Memory B cell (primary cell): ENCODE data around the gene TIRAP.

Source experiments
- ATAC-seq: fragments of 150-1000 bp; cut with Tn5 transposase; 2 replicates; pipeline ENCODE4 v1.10.0; 2021; ENCODE audit warnings: low read depth, mild to moderate bottlenecking, moderate library complexity
- DNase-seq, 2 donors: peaks; one replicate each; pipeline ENCODE4 v3.0.0; 2022; ENCODE audit warnings: low spot score in 2 of 2
- H3K27ac Mint-ChIP-seq: one replicate; pipeline ENCODE4 v1.8.0; 2022; ENCODE audit warnings: mild to moderate bottlenecking, moderate library complexity, mixed read lengths
- H3K27me3 Mint-ChIP-seq: one replicate; pipeline ENCODE4 v1.8.0; 2022; ENCODE audit warnings: mixed read lengths
- H3K36me3 Mint-ChIP-seq: one replicate; pipeline ENCODE4 v1.8.0; 2022; ENCODE audit warnings: mild to moderate bottlenecking, mixed read lengths
- H3K4me1 Mint-ChIP-seq: one replicate; pipeline ENCODE4 v1.8.0; 2022; ENCODE audit warnings: mixed read lengths
- H3K4me3 Mint-ChIP-seq: one replicate; pipeline ENCODE4 v1.8.0; 2022; ENCODE audit warnings: mild to moderate bottlenecking, moderate library complexity, mixed read lengths
- H3K9me3 Mint-ChIP-seq: one replicate; pipeline ENCODE4 v1.8.0; 2022; ENCODE audit warnings: mixed read lengths

The TIRAP gene

DNA sequence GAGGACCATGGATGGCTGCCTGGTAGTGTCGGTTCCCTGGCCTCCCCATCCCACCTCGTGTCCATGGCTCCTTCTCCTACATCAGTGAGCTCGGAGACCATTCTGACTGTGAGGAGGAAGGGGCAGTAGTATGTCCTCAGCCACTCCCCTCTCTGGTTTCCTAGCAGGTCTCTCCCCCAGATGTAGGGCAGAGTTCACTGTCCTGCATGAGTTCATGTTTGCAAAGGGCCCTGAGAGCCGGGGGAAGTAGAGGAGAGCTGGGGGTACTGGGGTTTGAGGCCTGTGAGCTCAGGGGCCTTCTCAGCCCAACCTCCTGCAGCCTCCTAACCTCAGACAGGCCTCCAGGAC is 54.2 kb downstream of the TIRAP start:
- Mint-ChIP-seq H3K4me1 (peaks cover 6% of the 10 kb centered on the region), H3K36me3 (peaks cover 44% of the 10 kb centered on the region), H3K27ac (no peak overlapping the region)

GRCh38 chr11:126337474-126338241 is 54.8 kb downstream of the TIRAP start:
- DNase-seq = no peak
- Mint-ChIP-seq H3K9me3 (no peaks in the 10 kb centered on the region), H3K27me3 (no peaks in the 10 kb centered on the region), H3K36me3 (peaks cover 43% of the 10 kb centered on the region), H3K27ac (no peak overlapping the region), H3K4me3 (no peak overlapping the region), H3K4me1 (peaks cover 6% of the 10 kb centered on the region)
- ATAC-seq = no peak

More for the DNA sequence above, 54.2 kb downstream of the TIRAP start:
- H3K9me3 Mint-ChIP-seq = no peaks in the 10 kb centered on the region
- H3K27me3 Mint-ChIP-seq = no peaks in the 10 kb centered on the region
- ATAC-seq (no peak), DNase-seq (no peak)
- no peak overlapping the region for H3K4me3 Mint-ChIP-seq

- Mint-ChIP-seq H3K4me3 (no peak overlapping the region), H3K4me1 (peaks cover 3% of the 10 kb centered on the region), H3K27ac (no peak overlapping the region), H3K9me3 (no peaks in the 10 kb centered on the region), H3K36me3 (peaks cover 41% of the 10 kb centered on the region), H3K27me3 (no peaks in the 10 kb centered on the region)
- ATAC-seq (no peak), DNase-seq (no peak)
Observed at GRCh38 chr11:126338346-126339055, 55.6 kb downstream of the TIRAP start.

DNA sequence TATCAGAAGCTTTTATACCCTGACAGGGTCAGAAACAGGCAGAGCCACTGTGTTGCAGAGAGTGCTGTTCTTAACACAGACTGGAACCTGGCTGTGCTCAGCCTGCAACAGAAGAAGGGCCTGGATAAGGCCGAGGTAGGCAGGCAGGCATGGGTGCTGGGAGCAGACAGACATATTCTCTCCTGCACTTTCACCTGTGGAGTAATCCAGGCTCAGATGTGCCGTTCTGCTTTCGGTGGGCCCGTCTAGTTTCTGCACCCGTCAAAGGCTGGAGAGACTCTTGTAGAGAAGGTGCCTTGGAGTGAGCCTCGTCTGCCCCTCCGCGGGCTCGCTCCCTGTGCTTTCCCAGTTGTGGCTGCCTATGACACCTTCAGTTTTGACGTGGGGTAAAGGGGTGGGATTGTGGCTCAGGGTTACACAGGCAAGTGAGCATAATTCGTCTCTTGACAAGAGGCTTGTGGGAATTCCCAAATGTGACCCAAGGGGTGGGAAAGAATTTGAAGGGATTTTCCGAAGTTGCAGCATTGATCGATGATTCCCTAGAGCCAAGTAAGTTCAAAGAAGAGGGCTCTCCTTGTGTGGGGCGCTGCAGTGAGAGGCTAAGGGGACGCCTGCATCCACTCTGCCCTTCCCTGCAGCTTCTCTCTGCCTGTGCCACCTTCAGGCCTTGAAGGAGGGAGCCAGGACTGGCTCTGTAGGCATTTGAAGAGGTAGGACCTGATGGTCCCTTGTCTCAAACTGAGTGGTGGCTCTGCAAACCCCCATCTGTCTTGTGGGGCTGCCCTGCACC is 56.4 kb downstream of the TIRAP start:
- H3K27ac Mint-ChIP-seq = peak overlapping the region; percentile 28

GRCh38 chr11:126339863-126340434 is 57.1 kb downstream of the TIRAP start:
- DNase-seq (no peak), ATAC-seq (no peak)
- H3K4me1 Mint-ChIP-seq = peaks cover 3% of the 10 kb centered on the region
- H3K27me3 Mint-ChIP-seq = no peaks in the 10 kb centered on the region
- H3K36me3 Mint-ChIP-seq = peaks cover 41% of the 10 kb centered on the region
- no peaks in the 10 kb centered on the region for H3K9me3 Mint-ChIP-seq
- H3K27ac Mint-ChIP-seq = no peak overlapping the region
- H3K4me3 Mint-ChIP-seq = no peak overlapping the region

More for the DNA sequence above, 56.4 kb downstream of the TIRAP start:
- Mint-ChIP-seq H3K9me3 (no peaks in the 10 kb centered on the region), H3K4me1 (peaks cover 3% of the 10 kb centered on the region), H3K4me3 (no peak overlapping the region), H3K36me3 (peaks cover 40% of the 10 kb centered on the region), H3K27me3 (no peaks in the 10 kb centered on the region)
- DNase-seq = no peak
- ATAC-seq = no peak

GRCh38 chr11:126340960-126341606 is 58.2 kb downstream of the TIRAP start:
- Mint-ChIP-seq H3K4me3 (no peak overlapping the region), H3K27ac (no peak overlapping the region), H3K36me3 (peaks cover 42% of the 10 kb centered on the region), H3K27me3 (no peaks in the 10 kb centered on the region), H3K4me1 (peaks cover 3% of the 10 kb centered on the region), H3K9me3 (no peaks in the 10 kb centered on the region)
- ATAC-seq = no peak
- DNase-seq = no peak

DNA sequence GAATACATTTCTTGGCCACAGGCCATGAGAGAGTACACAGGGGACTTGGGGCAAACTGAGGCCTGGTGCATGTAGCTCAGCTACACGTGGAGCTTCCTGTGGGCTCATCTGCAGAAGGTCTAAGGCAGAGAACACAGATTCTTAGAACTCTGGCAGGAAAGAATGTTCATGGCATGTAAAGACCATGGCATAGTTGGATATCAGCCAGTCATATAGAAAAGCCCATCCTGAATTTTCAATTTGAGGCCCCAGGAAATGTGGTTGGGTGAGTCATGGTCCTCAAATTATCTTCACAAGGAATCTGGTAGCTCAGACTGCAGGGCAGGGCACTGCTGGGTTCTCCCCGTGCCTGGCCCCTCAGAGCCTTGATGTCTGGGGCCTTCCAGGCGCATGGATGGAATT is 58.9 kb downstream of the TIRAP start:
- no peaks in the 10 kb centered on the region for H3K4me1 Mint-ChIP-seq
- no peak overlapping the region for H3K27ac Mint-ChIP-seq
- H3K27me3 Mint-ChIP-seq = no peaks in the 10 kb centered on the region
- ATAC-seq = no peak
- H3K9me3 Mint-ChIP-seq = no peaks in the 10 kb centered on the region
- H3K36me3 Mint-ChIP-seq = peaks cover 38% of the 10 kb centered on the region
- H3K4me3 Mint-ChIP-seq = no peak overlapping the region
- no peak for DNase-seq

- no peak overlapping the region for H3K27ac Mint-ChIP-seq
- ATAC-seq (no peak), DNase-seq (no peak)
- H3K4me1 Mint-ChIP-seq = no peaks in the 10 kb centered on the region
- H3K36me3 Mint-ChIP-seq = peaks cover 38% of the 10 kb centered on the region
- no peak overlapping the region for H3K4me3 Mint-ChIP-seq
- no peaks in the 10 kb centered on the region for H3K27me3 Mint-ChIP-seq
- H3K9me3 Mint-ChIP-seq = no peaks in the 10 kb centered on the region
Observed at GRCh38 chr11:126343051-126343450, 60.2 kb downstream of the TIRAP start.
